SK-N-MC (cell line): ENCODE data around the gene SMCO3.

ENCODE experiments used
- EZH2 ChIP-seq: fragments of 200-600 bp; sonication (generic); IDR thresholded peaks from one replicate; pipeline ENCODE4 v1.6.1; 2017; ENCODE audit warnings: antibody characterized with exemption
- POLR2AphosphoS5 ChIP-seq: IDR thresholded peaks from 2 replicates; pipeline ENCODE4 v1.6.1; 2012; ENCODE audit warnings: mild to moderate bottlenecking, low read depth, low read length, borderline replicate concordance

DNA sequence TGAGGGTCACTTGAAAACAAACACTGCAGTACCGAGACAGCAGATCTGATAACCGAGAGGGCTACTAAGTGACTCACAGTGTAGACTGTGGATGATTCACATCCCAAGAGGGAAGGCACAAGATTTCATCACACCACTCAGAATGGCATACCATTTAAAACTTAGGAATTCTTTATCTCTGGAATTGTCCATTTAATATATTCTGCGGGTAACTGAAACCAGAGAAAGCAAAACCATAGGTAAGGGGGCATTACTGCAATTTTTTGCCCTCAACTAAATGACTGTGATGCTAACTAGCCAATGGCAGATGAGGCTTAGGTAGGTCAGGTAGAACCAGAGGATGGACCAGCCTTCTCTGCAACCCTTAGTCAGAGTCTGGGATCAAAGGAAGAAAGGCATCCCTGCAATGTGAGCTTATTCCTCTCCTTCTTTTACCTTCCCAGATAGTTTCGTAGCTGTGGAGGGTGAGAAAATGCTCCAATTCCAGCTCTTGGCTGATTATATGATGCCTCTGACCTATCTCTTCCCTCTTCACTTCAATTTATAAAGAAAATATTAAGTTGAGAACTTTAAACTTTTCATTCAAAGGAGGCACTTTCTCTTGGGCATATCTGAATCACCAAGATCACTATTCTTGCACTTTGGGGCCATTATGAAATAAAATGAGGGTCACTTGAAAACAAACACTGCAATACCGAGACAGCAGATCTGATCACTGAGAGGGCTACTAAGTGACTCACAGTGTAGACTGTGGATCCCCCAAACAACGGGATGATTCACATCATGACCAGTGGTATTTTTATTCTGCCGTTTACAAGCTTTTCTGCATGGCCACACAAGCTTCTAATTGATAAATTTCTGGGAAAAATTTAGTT is 22.6 kb upstream of the SMCO3 start:
- TF ChIP-seq EZH2 = no peak
- TF ChIP-seq POLR2AphosphoS5 = no peak
